Stimulated activated CD8-positive, alpha-beta memory T cell treated with anti-CD3 and anti-CD28 coated beads, Interleukin-7, amount 100 ng/mL, for 24 hours (primary cell): ENCODE results near the gene KCNK13.
"Not testable (repeated sequence)": the region's sequence is repeated elsewhere in the genome, so short reads cannot be mapped to it uniquely, and the experiment has no call there.

ENCODE experiments used
- DNase-seq: peaks from one replicate; pipeline ENCODE4 v3.0.0-alpha.2; 2020; ENCODE audit warnings: low read depth

Gene KCNK13

GRCh38 chr14:90193925-90194324 lies 132.1 kb downstream of the KCNK13 start:
- DNase-seq = no peak

GRCh38 chr14:90194706-90195105 lies 132.9 kb downstream of the KCNK13 start:
- no peak for DNase-seq

DNA sequence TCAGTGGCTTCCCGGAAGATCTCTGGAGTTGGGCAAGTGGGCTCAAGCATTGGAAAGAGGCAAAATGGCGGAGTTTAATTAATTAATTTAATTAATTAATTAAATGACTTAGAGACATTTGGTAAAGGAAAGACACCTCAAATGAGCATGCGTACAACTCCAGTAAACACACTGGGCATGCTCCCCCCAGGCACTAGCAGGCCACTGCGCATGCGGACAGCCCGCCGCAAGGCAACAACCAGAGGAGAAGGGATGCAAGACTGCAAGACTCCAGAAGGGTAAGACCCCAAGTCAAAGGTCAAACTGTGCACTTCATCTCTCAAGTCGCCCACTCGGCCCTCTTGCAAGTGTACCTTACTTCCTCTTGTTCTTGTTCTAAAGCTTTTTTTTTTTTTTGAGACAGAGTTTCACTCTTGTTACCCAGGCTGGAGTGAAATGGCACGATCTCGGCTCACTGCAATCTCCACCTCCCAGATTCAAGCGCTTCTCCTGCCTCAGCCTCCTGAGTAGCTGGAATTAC lies 136.8 kb downstream of the KCNK13 start:
- no peak for DNase-seq

GRCh38 chr14:90200546-90200945 lies 138.8 kb downstream of the KCNK13 start:
- not testable (repeated sequence) for DNase-seq

DNA sequence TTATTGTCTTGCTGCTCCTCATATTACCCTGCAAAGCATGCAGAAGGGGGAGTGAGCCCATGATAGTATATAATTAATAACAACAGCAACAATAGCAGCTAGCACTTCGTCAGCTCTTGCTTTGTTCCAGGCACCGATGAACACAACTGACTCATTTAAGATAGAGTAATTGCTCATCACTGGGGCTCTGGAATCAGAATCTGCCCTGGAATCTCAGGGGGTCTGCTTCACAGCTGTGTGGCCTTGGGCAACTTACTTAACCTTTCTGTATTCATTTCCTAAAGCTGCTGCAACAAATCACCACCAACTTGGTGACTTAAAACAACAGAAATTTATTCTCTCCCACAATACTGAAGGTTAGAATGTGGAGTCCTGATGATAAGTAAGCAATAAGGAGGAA lies 139.6 kb downstream of the KCNK13 start:
- no peak for DNase-seq

DNA sequence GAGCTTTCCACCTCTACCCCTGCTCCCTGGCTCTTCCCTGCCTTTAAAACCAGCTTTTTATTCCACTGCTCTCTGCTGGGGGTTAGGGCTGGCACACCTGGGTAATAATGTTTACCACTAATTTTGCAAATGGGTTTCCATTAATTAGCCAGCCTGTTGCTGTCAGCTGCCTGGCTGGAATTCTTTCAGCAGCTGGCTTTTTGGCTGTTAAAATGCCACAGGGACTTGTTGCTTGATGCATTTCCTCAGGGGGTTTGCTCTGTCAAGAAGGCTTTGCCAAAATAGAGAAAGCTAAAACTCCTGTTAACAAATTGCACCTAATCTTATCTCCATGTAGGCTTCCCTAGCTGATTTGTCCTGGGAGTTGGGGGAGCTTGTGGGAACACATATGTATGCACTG lies 142.7 kb downstream of the KCNK13 start:
- DNase-seq = no peak

DNA sequence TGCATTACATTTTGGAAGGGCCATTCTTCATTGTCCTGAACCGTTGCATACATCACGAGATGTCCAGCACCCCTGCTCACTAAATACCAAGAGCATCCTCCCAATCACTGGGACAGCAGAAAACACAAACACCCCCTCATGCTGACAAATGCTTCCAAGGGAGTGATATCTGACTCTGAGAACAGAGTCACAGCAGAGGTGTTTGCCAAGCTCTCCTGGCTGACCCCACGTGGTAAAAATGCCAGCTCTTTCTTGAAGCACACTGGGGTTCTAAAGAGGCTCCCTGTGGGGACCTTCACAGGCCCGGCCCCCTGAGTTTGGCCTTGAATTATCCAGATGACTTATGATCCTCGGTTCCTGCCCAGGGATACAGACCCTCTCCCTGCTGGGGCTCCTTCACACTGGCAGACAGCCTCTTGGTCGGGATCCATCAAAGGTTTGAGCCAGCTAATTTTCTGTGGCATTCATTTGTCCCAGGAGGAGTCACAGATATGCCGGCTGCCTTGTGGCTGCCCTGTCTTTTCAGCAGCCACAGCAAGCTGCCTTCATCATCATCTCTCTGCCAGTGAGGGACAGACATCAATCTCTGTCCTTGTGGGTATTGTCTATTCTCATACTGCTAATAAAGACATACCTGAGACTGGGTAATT lies 151.4 kb downstream of the KCNK13 start:
- DNase-seq = no peak

DNA sequence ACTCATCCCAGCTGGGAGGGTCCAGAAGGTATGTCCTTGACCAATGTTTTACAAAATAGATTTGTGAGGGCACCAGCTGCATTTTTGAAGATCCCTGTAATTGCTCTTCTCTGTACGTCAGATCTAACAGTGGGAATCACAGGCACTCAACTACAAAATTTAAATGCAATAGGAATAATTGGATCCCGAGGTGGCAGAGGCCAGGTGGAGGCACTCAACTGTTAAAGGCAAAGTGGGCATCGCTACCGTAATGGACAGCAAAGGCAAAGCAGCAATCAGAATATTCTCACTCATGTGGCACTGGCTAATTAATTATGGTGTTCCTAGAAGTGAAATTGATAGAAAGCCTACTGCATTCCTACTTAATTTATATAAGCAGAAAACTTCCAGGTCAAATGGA lies 166.7 kb downstream of the KCNK13 start:
- no peak for DNase-seq

- DNase-seq = not testable (repeated sequence)
Observed at GRCh38 chr14:90229942-90230341, 168.1 kb downstream of the KCNK13 start.
